A549 (cell line): ENCODE measurements around the gene SARM1. TPM values are rescaled to one million over a fixed set of nuclear protein-coding genes. Genes with fewer than 3 reads are reported as not detected.

Experiments used
- ATAC-seq, 2 experiments: fragments of 200-7000 bp in 1 of 2; fragments of >200 bp in 1 of 2; cut with Nextera tagmentation in 1 of 2; cut with Tn5 transposase in 1 of 2; 3 replicates each; pipeline versions ENCODE4 v1.8.0 to v1.9.1; 2018 to 2020; ENCODE audit warnings: mild to moderate bottlenecking in 1 of 2, moderate library complexity in 1 of 2
- CTCF ChIA-PET: fragments of 300-600 bp; sonication (Branson Sonifier 250); formaldehyde crosslinking; extraction: SDS; loops from one replicate; lab custom pipeline; 2021; ENCODE audit warnings: antibody characterized with exemption, inconsistent platforms; lab: Yijun Ruan, JAX
- POLR2A ChIA-PET: fragments of 350-600 bp; formaldehyde crosslinking; extraction: SDS; loops from one replicate; lab custom pipeline; 2021; ENCODE audit warnings: antibody characterized with exemption, inconsistent platforms; lab: Yijun Ruan, JAX
- DNase-seq, 2 experiments: peaks; one replicate each; pipeline versions ENCODE4 v3.0.0 to v3.0.0-alpha.2; 2011 to 2016; ENCODE audit warnings: low read depth in 1 of 2, low spot score in 1 of 2
- FAIRE-seq: peaks from 2 replicates; lab custom pipeline; 2011; peaks lifted over from hg19 to GRCh38; lab: Jason Lieb, UNC
- H3K27ac ChIP-seq, 2 experiments: fragments of >200 bp; sonication (Bioruptor Twin); formaldehyde crosslinking; 3 replicates each; pipeline ENCODE4 v1.5.1; 2016 to 2017
- H3K4me1 ChIP-seq: fragments of >200 bp; sonication (Bioruptor Twin); formaldehyde crosslinking; 3 replicates; pipeline ENCODE4 v1.6.1; 2016
- H3K4me2 ChIP-seq: fragments of >200 bp; sonication (Bioruptor Twin); formaldehyde crosslinking; 3 replicates; pipeline ENCODE4 v1.6.1; 2016
- H3K4me3 ChIP-seq: fragments of >200 bp; sonication (Bioruptor Twin); formaldehyde crosslinking; 3 replicates; pipeline ENCODE4 v1.5.1; 2016
- H3K9me3 ChIP-seq: fragments of >200 bp; sonication (Bioruptor Twin); formaldehyde crosslinking; 3 replicates; pipeline ENCODE4 v1.6.1; 2016
- BCL3 ChIP-seq: fragments of >200 bp; sonication (Bioruptor Twin); formaldehyde crosslinking; IDR thresholded peaks from 3 replicates; pipeline ENCODE4 v1.6.1; 2016
- CBX2 ChIP-seq: fragments of 200-600 bp; sonication (generic); IDR thresholded peaks from 2 replicates; pipeline ENCODE4 v1.6.1; 2016; ENCODE audit warnings: low read depth, mild to moderate bottlenecking, borderline replicate concordance
- CBX8 ChIP-seq: fragments of 200-600 bp; sonication (generic); IDR thresholded peaks from 2 replicates; pipeline ENCODE4 v1.6.1; 2016
- CEBPB ChIP-seq, 2 experiments: fragments of >200 bp in 1 of 2; sonication (Bioruptor Twin) in 1 of 2; formaldehyde crosslinking in 1 of 2; IDR thresholded peaks; 2 replicates each; pipeline ENCODE4 v1.6.1; 2012 to 2016
- EHF ChIP-seq: fragments of 250-450 bp; sonication (Bioruptor Pico); IDR thresholded peaks from 2 replicates; pipeline ENCODE4 v1.5.0; 2020; ENCODE audit warnings: mild to moderate bottlenecking
- GATA3 ChIP-seq: IDR thresholded peaks from 2 replicates; pipeline ENCODE4 v1.6.1; 2012; ENCODE audit warnings: borderline replicate concordance
- HDAC2 ChIP-seq: fragments of 200-600 bp; sonication (generic); IDR thresholded peaks from 2 replicates; pipeline ENCODE4 v1.6.1; 2016
- HOXA7 ChIP-seq: fragments of 250-450 bp; sonication (Bioruptor Pico); IDR thresholded peaks from 2 replicates; pipeline ENCODE4 v1.5.0; 2020; ENCODE audit warnings: mild to moderate bottlenecking, moderate library complexity
- KDM5A ChIP-seq: fragments of 200-600 bp; sonication (generic); IDR thresholded peaks from 2 replicates; pipeline ENCODE4 v1.6.1; 2016; ENCODE audit warnings: antibody characterized with exemption, mild to moderate bottlenecking
- NFE2L2 ChIP-seq: fragments of 150-350 bp; conservative IDR thresholded peaks from 2 replicates; pipeline ENCODE4 v1.6.1; 2014; ENCODE audit warnings: low read length
- POLR2A ChIP-seq: IDR thresholded peaks from 2 replicates; pipeline ENCODE4 v1.6.1; 2012; ENCODE audit warnings: mild to moderate bottlenecking, low read length
- RAD21 ChIP-seq, 2 experiments: fragments of >200 bp in 1 of 2; sonication (Bioruptor Twin) in 1 of 2; formaldehyde crosslinking in 1 of 2; IDR thresholded peaks in 1 of 2; conservative IDR thresholded peaks in 1 of 2; 2 replicates in 1 of 2; 3 replicates in 1 of 2; pipeline ENCODE4 v1.6.1; 2012 to 2018; ENCODE audit warnings: inconsistent platforms in 1 of 2
- RFX5 ChIP-seq: fragments of 450-650 bp; IDR thresholded peaks from 2 replicates; pipeline ENCODE4 v1.7.1; 2014; ENCODE audit warnings: antibody characterized with exemption, mild to moderate bottlenecking, moderate library complexity
- SREBF2 ChIP-seq: fragments of 450-650 bp; IDR thresholded peaks from 2 replicates; pipeline ENCODE4 v1.6.1; 2014; ENCODE audit warnings: mild to moderate bottlenecking, moderate library complexity
- TFCP2L1 ChIP-seq: fragments of 250-450 bp; sonication (Bioruptor Pico); IDR thresholded peaks from 2 replicates; pipeline ENCODE4 v1.5.0; 2021; ENCODE audit warnings: mild to moderate bottlenecking
- TP53 ChIP-seq: fragments of 250-450 bp; sonication (Bioruptor Pico); IDR thresholded peaks from 2 replicates; pipeline ENCODE4 v1.5.0; 2021; ENCODE audit warnings: mild to moderate bottlenecking, moderate library complexity
- ZFP36 ChIP-seq: fragments of 450-650 bp; IDR thresholded peaks from 2 replicates; pipeline ENCODE4 v1.6.1; 2014; ENCODE audit warnings: borderline replicate concordance; ENCODE audit not compliant: partially characterized antibody
- ZSCAN20 ChIP-seq: fragments of 250-450 bp; sonication (Bioruptor Pico); IDR thresholded peaks from 2 replicates; pipeline ENCODE4 v1.8.0; 2022; ENCODE audit warnings: mild to moderate bottlenecking, moderate library complexity
- WGBS: methylation state at CpG from one replicate; pipeline ENCODE4 v1.1.6; 2017; ENCODE audit errors: missing lambda C conversion rate; 5-methylcytosine and 5-hydroxymethylcytosine counted together
- polyA plus RNA-seq, 4 experiments: library from polyadenylated mRNA; depleted of rRNA in 3 of 4; stranded (reverse); fragments of >200 nt; fragmentation: RNase III in 1 of 4; extraction: RNeasy Plus Mini Kit Qiagen cat#74134 plus additional on column Dnase treatment in 1 of 4; gene quantifications; 2 replicates in 3 of 4; 3 replicates in 1 of 4; pipeline ENCODE4 v1.2.3, GENCODE V29; 2011 to 2017
- TF ChIP-seq, protein P1 (sequence below): fragments of >200 bp; sonication (Bioruptor Twin); formaldehyde crosslinking; IDR thresholded peaks from 3 replicates; pipeline ENCODE4 v1.5.1; 2016
- TF ChIP-seq, protein P2 (sequence below): fragments of 250-450 bp; sonication (Bioruptor Pico); IDR thresholded peaks from 2 replicates; pipeline ENCODE4 v1.5.0; 2020; ENCODE audit warnings: low read depth, mild to moderate bottlenecking, moderate library complexity
- TF ChIP-seq, protein P3 (sequence below): IDR thresholded peaks from 2 replicates; pipeline ENCODE4 v1.6.1; 2012; ENCODE audit warnings: low read depth, borderline replicate concordance

SARM1 gene
- polyA plus RNA-seq, 2 of the 4 experiments (the other 2 are of a cell fraction) = 4.0 to 6.9 TPM

DNA sequence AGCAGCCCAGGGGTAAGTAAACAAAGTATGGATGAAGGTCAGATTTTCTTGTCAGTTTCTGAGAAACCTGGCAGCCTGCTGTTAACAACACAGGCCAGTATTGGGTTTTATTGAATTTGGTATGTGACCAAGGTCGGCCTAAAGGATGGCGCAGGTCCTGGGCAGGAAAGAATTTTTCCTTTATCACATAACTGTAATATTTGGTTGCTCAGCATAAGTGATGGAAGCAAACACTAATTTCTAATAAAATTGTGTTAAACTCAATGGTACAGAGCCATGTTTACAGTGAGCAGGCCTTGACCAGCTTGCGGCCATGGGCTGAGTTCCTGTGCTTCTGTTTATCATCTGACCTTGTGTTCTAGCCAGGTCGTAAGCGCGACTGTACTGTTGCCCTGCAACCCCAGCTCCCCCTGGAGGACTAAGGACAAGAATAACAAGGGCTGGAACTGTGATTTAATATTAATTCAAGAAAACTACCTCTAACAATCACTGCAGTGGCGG is 24.7 kb upstream of the SARM1 start:
- Histone ChIP-seq H3K4me3 (no peak overlapping the region), H3K27ac (no peak overlapping the region), H3K4me1 (no peaks in the 10 kb centered on the region), H3K9me3 (no peaks in the 10 kb centered on the region), H3K4me2 (no peak overlapping the region)
- ATAC-seq (peak in 1 of 2 experiments; percentile 30; a peak in 2 of 6 replicates), FAIRE-seq (no peak), DNase-seq (peak in 1 of 2 experiments; percentile 48)
- 93% methylated on average over 7 of the region's 7 CpGs for WGBS
- TF ChIP-seq, protein P1, sequence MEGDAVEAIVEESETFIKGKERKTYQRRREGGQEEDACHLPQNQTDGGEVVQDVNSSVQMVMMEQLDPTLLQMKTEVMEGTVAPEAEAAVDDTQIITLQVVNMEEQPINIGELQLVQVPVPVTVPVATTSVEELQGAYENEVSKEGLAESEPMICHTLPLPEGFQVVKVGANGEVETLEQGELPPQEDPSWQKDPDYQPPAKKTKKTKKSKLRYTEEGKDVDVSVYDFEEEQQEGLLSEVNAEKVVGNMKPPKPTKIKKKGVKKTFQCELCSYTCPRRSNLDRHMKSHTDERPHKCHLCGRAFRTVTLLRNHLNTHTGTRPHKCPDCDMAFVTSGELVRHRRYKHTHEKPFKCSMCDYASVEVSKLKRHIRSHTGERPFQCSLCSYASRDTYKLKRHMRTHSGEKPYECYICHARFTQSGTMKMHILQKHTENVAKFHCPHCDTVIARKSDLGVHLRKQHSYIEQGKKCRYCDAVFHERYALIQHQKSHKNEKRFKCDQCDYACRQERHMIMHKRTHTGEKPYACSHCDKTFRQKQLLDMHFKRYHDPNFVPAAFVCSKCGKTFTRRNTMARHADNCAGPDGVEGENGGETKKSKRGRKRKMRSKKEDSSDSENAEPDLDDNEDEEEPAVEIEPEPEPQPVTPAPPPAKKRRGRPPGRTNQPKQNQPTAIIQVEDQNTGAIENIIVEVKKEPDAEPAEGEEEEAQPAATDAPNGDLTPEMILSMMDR = peak; percentile 10; the same call in 1 of the 3 replicates
- TF ChIP-seq ZFP36 (no peak), TP53 (no peak), RAD21 (conservative IDR thresholded peaks at IDR 0.05 in 1 of 2, IDR thresholded peaks at IDR 0.05 in 1 of 2) (peak; percentile 27 to 37; a peak in 2 of 5 replicates)
- CTCF ChIA-PET = interaction anchor here (0.7 to 4.8 kb wide), 19 partner anchors 10 to 466 kb away, joined by 3 to 41 read pairs (median 4); partner anchors contain the start of genes IFT20, POLDIP2 and TNFAIP1
- POLR2A ChIA-PET = interaction anchor here (3.0 to 3.3 kb wide), 2 partner anchors 10 to 11 kb away, joined by 26 to 37 read pairs; partner anchors contain the start of genes IFT20, POLDIP2 and TNFAIP1

GRCh38 chr17:28347261-28347891 is 24.1 kb upstream of the SARM1 start:
- Histone ChIP-seq H3K4me2 (no peak overlapping the region), H3K27ac (0 out of 6 replicates have a peak overlapping the region, but pooled peaks of 1 of the 2 experiments have one; percentile 16), H3K4me3 (no peak overlapping the region), H3K4me1 (no peaks in the 10 kb centered on the region), H3K9me3 (no peaks in the 10 kb centered on the region)
- DNase-seq = no peak
- no peak for FAIRE-seq
- ATAC-seq = no peak
- WGBS = 86% methylated on average over 8 of the region's 8 CpGs
- TF ChIP-seq KDM5A (no peak), POLR2A (no peak), SREBF2 (no peak), TFCP2L1 (no peak)
- TF ChIP-seq, protein P2, sequence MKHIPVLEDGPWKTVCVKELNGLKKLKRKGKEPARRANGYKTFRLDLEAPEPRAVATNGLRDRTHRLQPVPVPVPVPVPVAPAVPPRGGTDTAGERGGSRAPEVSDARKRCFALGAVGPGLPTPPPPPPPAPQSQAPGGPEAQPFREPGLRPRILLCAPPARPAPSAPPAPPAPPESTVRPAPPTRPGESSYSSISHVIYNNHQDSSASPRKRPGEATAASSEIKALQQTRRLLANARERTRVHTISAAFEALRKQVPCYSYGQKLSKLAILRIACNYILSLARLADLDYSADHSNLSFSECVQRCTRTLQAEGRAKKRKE (CRISPR knock-in tag) = no peak
- ChIA-PET POLR2A (interaction anchor here (3.0 to 3.3 kb wide), 2 partner anchors 9 to 12 kb away, joined by 26 to 37 read pairs; partner anchors contain the start of genes IFT20, POLDIP2 and TNFAIP1), CTCF (interaction anchor here (0.7 to 4.8 kb wide), 13 partner anchors 9 to 467 kb away, joined by 3 to 41 read pairs (median 5); partner anchors contain the start of genes IFT20, POLDIP2 and TNFAIP1)

GRCh38 chr17:28348979-28349378 is 22.5 kb upstream of the SARM1 start:
- WGBS = 72% methylated on average over 3 of the region's 3 CpGs
- no peak overlapping the region for H3K4me2 ChIP-seq
- no peak overlapping the region for H3K27ac ChIP-seq
- POLR2A ChIA-PET = interaction anchor here (1.3 kb wide), 1 partner anchor 8 kb away, joined by 12 read pairs; the partner anchor contains the start of gene POLDIP2
- FAIRE-seq (no peak), ATAC-seq (peak in 1 of 2 experiments; percentile 5; a peak in 1 of 6 replicates), DNase-seq (no peak)
- no peak for TF ChIP-seq HDAC2
- no peak for TF ChIP-seq BCL3
- TF ChIP-seq ZSCAN20 (CRISPR knock-in tag) = no peak
- TF ChIP-seq EHF (CRISPR knock-in tag) = no peak
- no peak for TF ChIP-seq HOXA7 (CRISPR knock-in tag)
- no peak for TF ChIP-seq CBX2
- TF ChIP-seq RFX5 = no peak
- TF ChIP-seq, protein P3, sequence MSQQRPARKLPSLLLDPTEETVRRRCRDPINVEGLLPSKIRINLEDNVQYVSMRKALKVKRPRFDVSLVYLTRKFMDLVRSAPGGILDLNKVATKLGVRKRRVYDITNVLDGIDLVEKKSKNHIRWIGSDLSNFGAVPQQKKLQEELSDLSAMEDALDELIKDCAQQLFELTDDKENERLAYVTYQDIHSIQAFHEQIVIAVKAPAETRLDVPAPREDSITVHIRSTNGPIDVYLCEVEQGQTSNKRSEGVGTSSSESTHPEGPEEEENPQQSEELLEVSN = no peak
- no peak for TF ChIP-seq CEBPB (IDR thresholded peaks at IDR 0.05)
- TF ChIP-seq GATA3 = no peak
- no peak for TF ChIP-seq NFE2L2
- TF ChIP-seq CBX8 = no peak
- CTCF ChIA-PET = interaction anchor here (1.0 to 4.8 kb wide), 4 partner anchors 12 to 117 kb away, joined by 3 to 41 read pairs (median 4); partner anchors contain the start of genes IFT20 and TNFAIP1
- H3K4me1 ChIP-seq = no peaks in the 10 kb centered on the region
- no peaks in the 10 kb centered on the region for H3K9me3 ChIP-seq
- no peak overlapping the region for H3K4me3 ChIP-seq
